PC-9 (cell line): ENCODE data around the gene AP3B1. TPM values are rescaled to one million over a fixed set of nuclear protein-coding genes. Genes with fewer than 3 reads are reported as not detected.

ENCODE experiments used
- BruUV-seq: library from RNA; stranded (reverse); fragments of 400-500 nt; replicated peaks from 2 replicates; lab custom pipeline; 2021; lab: Mats Ljungman, UMichigan
- CTCF ChIA-PET: fragments of 300-600 bp; sonication (Branson Sonifier 250); formaldehyde crosslinking; loops from one replicate; lab custom pipeline; 2022; ENCODE audit warnings: antibody characterized with exemption; lab: Charles Lee
- POLR2A ChIA-PET: fragments of 300-600 bp; sonication (Branson Sonifier 250); formaldehyde crosslinking; loops from one replicate; lab custom pipeline; 2022; ENCODE audit warnings: antibody characterized with exemption; ENCODE audit not compliant: unreplicated experiment; lab: Charles Lee
- DNase-seq, 2 experiments: peaks; one replicate each; pipeline versions ENCODE4 v3.0.0 to v3.0.0-alpha.2; 2015 to 2022; ENCODE audit warnings: mixed read lengths in 1 of 2
- H2AFZ ChIP-seq: fragments of 200-600 bp; sonication (generic); 2 replicates; pipeline ENCODE4 v1.8.1; 2017; ENCODE audit warnings: antibody characterized with exemption
- H3F3A ChIP-seq: fragments of 200-600 bp; sonication (generic); 2 replicates; pipeline ENCODE4 v1.8.1; 2017; ENCODE audit warnings: antibody characterized with exemption, mild to moderate bottlenecking, low read depth; ENCODE audit not compliant: insufficient read depth
- H3K27ac ChIP-seq: fragments of 200-600 bp; sonication (generic); 2 replicates; pipeline ENCODE4 v1.6.1; 2016; ENCODE audit warnings: mixed run types
- H3K27me3 ChIP-seq: fragments of 200-600 bp; sonication (generic); 2 replicates; pipeline ENCODE4 v1.6.1; 2016; ENCODE audit warnings: low read depth, mixed run types; ENCODE audit not compliant: insufficient read depth
- H3K36me3 ChIP-seq: fragments of 200-600 bp; sonication (generic); 2 replicates; pipeline ENCODE4 v1.6.1; 2016; ENCODE audit warnings: low read depth, mixed run types
- H3K4me1 ChIP-seq: fragments of 200-600 bp; sonication (generic); replicated peaks from 2 replicates; pipeline ENCODE4 v1.6.1; 2016; ENCODE audit warnings: mixed run types; ENCODE audit not compliant: insufficient read depth
- H3K4me2 ChIP-seq: fragments of 200-600 bp; sonication (generic); 2 replicates; pipeline ENCODE4 v1.6.1; 2017; ENCODE audit warnings: mixed run types
- H3K4me3 ChIP-seq: fragments of 200-600 bp; sonication (generic); 2 replicates; pipeline ENCODE4 v1.6.1; 2016; ENCODE audit warnings: mixed run types
- H3K79me2 ChIP-seq: fragments of 200-600 bp; sonication (generic); 2 replicates; pipeline ENCODE4 v1.6.1; 2017; ENCODE audit warnings: low read depth, mixed run types
- H3K9me2 ChIP-seq: fragments of 200-600 bp; sonication (generic); 2 replicates; pipeline ENCODE4 v1.8.1; 2017; ENCODE audit warnings: mild to moderate bottlenecking; ENCODE audit not compliant: insufficient read depth
- H3K9me3 ChIP-seq: fragments of 200-600 bp; sonication (generic); 2 replicates; pipeline ENCODE4 v1.8.1; 2016; ENCODE audit warnings: low read depth; ENCODE audit not compliant: insufficient read depth
- H4K20me1 ChIP-seq: fragments of 200-600 bp; sonication (generic); 2 replicates; pipeline ENCODE4 v1.8.1; 2017; ENCODE audit not compliant: insufficient read depth
- CTCF ChIP-seq: fragments of 200-600 bp; sonication (generic); conservative IDR thresholded peaks from 2 replicates; pipeline ENCODE4 v1.6.1; 2017; ENCODE audit warnings: mixed run types, antibody characterized with exemption, mild to moderate bottlenecking, moderate library complexity
- EZH2 ChIP-seq: fragments of 200-600 bp; sonication (generic); IDR thresholded peaks from 2 replicates; pipeline ENCODE4 v1.8.0; 2017; ENCODE audit warnings: antibody characterized with exemption, low read depth
- intact Hi-C: fragments of 100-400 bp; cut with micrococcal nuclease; formaldehyde crosslinking; loops from one replicate; pipeline ENCODE4 v1.10.0; 2022; ENCODE audit not compliant: unreplicated experiment
- total RNA-seq: library from RNA; stranded (reverse); gene quantifications from 2 replicates; pipeline ENCODE4 v1.2.3, GENCODE V29; 2021

Gene AP3B1
- total RNA-seq, 1 experiment from 2014 or later = 44.0 TPM

GRCh38 chr5:78109891-78110324 lies 184.6 kb downstream of the AP3B1 start:
- Histone ChIP-seq H3K4me3 (no peak overlapping the region), H3F3A (no peaks in the 10 kb centered on the region), H3K9me2 (no peaks in the 10 kb centered on the region; the same call in 1 of the 2 replicates), H3K4me2 (no peak overlapping the region), H3K36me3 (peaks cover 2% of the 10 kb centered on the region; the same call in 1 of the 2 replicates), H3K27ac (no peak overlapping the region), H3K27me3 (no peaks in the 10 kb centered on the region), H3K4me1 (no peaks in the 10 kb centered on the region), H4K20me1 (no peaks in the 10 kb centered on the region), H2AFZ (no peak overlapping the region), H3K9me3 (no peaks in the 10 kb centered on the region), H3K79me2 (no peaks in the 10 kb centered on the region)
- DNase-seq = no peak
- TF ChIP-seq EZH2 (no peak), CTCF (no peak)
- CTCF ChIA-PET = no interaction called here
- POLR2A ChIA-PET = no interaction called here
- BruUV-seq = no TSS peak
- intact Hi-C loops = no loop called here

GRCh38 chr5:78108564-78108963 lies 185.9 kb downstream of the AP3B1 start:
- Histone ChIP-seq H3K27me3 (no peaks in the 10 kb centered on the region), H3K79me2 (no peaks in the 10 kb centered on the region), H3K9me2 (no peaks in the 10 kb centered on the region; the same call in 1 of the 2 replicates), H2AFZ (no peak overlapping the region), H3K27ac (no peak overlapping the region), H3F3A (no peaks in the 10 kb centered on the region), H3K4me2 (no peak overlapping the region), H4K20me1 (no peaks in the 10 kb centered on the region; the same call in 1 of the 2 replicates), H3K9me3 (no peaks in the 10 kb centered on the region), H3K4me3 (no peak overlapping the region), H3K36me3 (no peaks in the 10 kb centered on the region), H3K4me1 (no peaks in the 10 kb centered on the region)
- ChIA-PET POLR2A (no interaction called here), CTCF (no interaction called here)
- no TSS peak for BruUV-seq
- no peak for DNase-seq
- intact Hi-C loops = no loop called here
- no peak for TF ChIP-seq EZH2
- TF ChIP-seq CTCF = no peak

- H4K20me1 ChIP-seq = peaks cover 6% of the 10 kb centered on the region; the same call in 1 of the 2 replicates
Observed at GRCh38 chr5:78103232-78103918, 191.1 kb downstream of the AP3B1 start.

More at GRCh38 chr5:78103232-78103918, 191.1 kb downstream of the AP3B1 start:
- Histone ChIP-seq H3K4me2 (no peak overlapping the region), H3K27ac (no peak overlapping the region), H3K79me2 (no peaks in the 10 kb centered on the region), H2AFZ (no peak overlapping the region), H3K4me3 (no peak overlapping the region), H3K4me1 (no peaks in the 10 kb centered on the region), H3F3A (no peaks in the 10 kb centered on the region), H3K36me3 (peaks cover 2% of the 10 kb centered on the region; the same call in 1 of the 2 replicates), H3K9me3 (no peaks in the 10 kb centered on the region), H3K27me3 (no peaks in the 10 kb centered on the region), H3K9me2 (no peaks in the 10 kb centered on the region; the same call in 1 of the 2 replicates)
- intact Hi-C loops = no loop called here
- DNase-seq = no peak
- CTCF ChIA-PET = no interaction called here
- POLR2A ChIA-PET = no interaction called here
- BruUV-seq = no TSS peak
- TF ChIP-seq CTCF = no peak
- TF ChIP-seq EZH2 = no peak
